ENCODE results near the gene PRKN. TPM values are rescaled to one million over a fixed set of nuclear protein-coding genes. Genes with fewer than 3 reads are reported as not detected.

PRKN gene
- total RNA-seq, 1 donor from 2014 or later, result 4.9 TPM

GRCh38 chr6:162238675-162239074, 488.9 kb downstream of the PRKN start:
- Histone ChIP-seq H3K9me3 (no peaks in the 10 kb centered on the region), H3K27ac (no peak overlapping the region), H3K4me1 (no peaks in the 10 kb centered on the region), H3K27me3 (no peaks in the 10 kb centered on the region), H3K36me3 (no peaks in the 10 kb centered on the region), H3K4me3 (no peak overlapping the region)
- intact Hi-C loops (cut with DNase I), result no loop called here
- no peak for DNase-seq (ENCODE audit: extremely low spot score in 2 of 2)
- TF ChIP-seq POLR2A (IDR thresholded peaks at IDR 0.05) (no peak), CTCF (IDR thresholded peaks at IDR 0.05) (no peak), POLR2AphosphoS5 (IDR thresholded peaks at IDR 0.05; ENCODE audit: insufficient read depth in 1 of 2, low read depth in 1 of 2) (no peak)

- intact Hi-C loops (cut with DNase I), result no loop called here
- Histone ChIP-seq H3K27ac (no peak overlapping the region), H3K4me1 (no peaks in the 10 kb centered on the region)
Observed at GRCh38 chr6:162237331-162237730, 490.2 kb downstream of the PRKN start.

GRCh38 chr6:162234631-162235030, 492.9 kb downstream of the PRKN start:
- Histone ChIP-seq H3K4me1 (no peaks in the 10 kb centered on the region), H3K36me3 (no peaks in the 10 kb centered on the region), H3K9me3 (no peaks in the 10 kb centered on the region), H3K27me3 (no peaks in the 10 kb centered on the region), H3K4me3 (no peak overlapping the region), H3K27ac (no peak overlapping the region)
- intact Hi-C loops (cut with DNase I), result no loop called here
- DNase-seq (ENCODE audit: extremely low spot score in 2 of 2), result no peak
- no peak for TF ChIP-seq POLR2AphosphoS5 (IDR thresholded peaks at IDR 0.05; ENCODE audit: insufficient read depth in 1 of 2, low read depth in 1 of 2)
- TF ChIP-seq CTCF (IDR thresholded peaks at IDR 0.05), result no peak
- no peak for TF ChIP-seq POLR2A (IDR thresholded peaks at IDR 0.05)

More at GRCh38 chr6:162237331-162237730, 490.2 kb downstream of the PRKN start:
- DNase-seq (ENCODE audit: extremely low spot score in 2 of 2), result no peak
- Histone ChIP-seq H3K4me3 (no peak overlapping the region), H3K36me3 (no peaks in the 10 kb centered on the region), H3K9me3 (no peaks in the 10 kb centered on the region), H3K27me3 (no peaks in the 10 kb centered on the region)
- no peak for TF ChIP-seq CTCF (IDR thresholded peaks at IDR 0.05)
- TF ChIP-seq POLR2AphosphoS5 (IDR thresholded peaks at IDR 0.05; ENCODE audit: insufficient read depth in 1 of 2, low read depth in 1 of 2), result no peak
- TF ChIP-seq POLR2A (IDR thresholded peaks at IDR 0.05), result no peak

- intact Hi-C loops (cut with DNase I), result no loop called here
- no peaks in the 10 kb centered on the region for H3K27me3 ChIP-seq
- H3K4me1 ChIP-seq, result no peaks in the 10 kb centered on the region
- H3K9me3 ChIP-seq, result no peaks in the 10 kb centered on the region
- DNase-seq (ENCODE audit: extremely low spot score in 2 of 2), result no peak
- no peaks in the 10 kb centered on the region for H3K36me3 ChIP-seq
- TF ChIP-seq POLR2AphosphoS5 (IDR thresholded peaks at IDR 0.05; ENCODE audit: insufficient read depth in 1 of 2, low read depth in 1 of 2) (no peak), POLR2A (IDR thresholded peaks at IDR 0.05) (no peak), CTCF (IDR thresholded peaks at IDR 0.05) (no peak)
- no peak overlapping the region for H3K27ac ChIP-seq
- no peak overlapping the region for H3K4me3 ChIP-seq
Observed at GRCh38 chr6:162230147-162230752, 497.3 kb downstream of the PRKN start.

GRCh38 chr6:162229093-162229492, 498.5 kb downstream of the PRKN start:
- Histone ChIP-seq H3K27ac (no peak overlapping the region), H3K9me3 (no peaks in the 10 kb centered on the region), H3K36me3 (no peaks in the 10 kb centered on the region), H3K4me3 (no peak overlapping the region), H3K4me1 (no peaks in the 10 kb centered on the region), H3K27me3 (no peaks in the 10 kb centered on the region)
- no peak for TF ChIP-seq CTCF (IDR thresholded peaks at IDR 0.05)
- TF ChIP-seq POLR2A (IDR thresholded peaks at IDR 0.05), result no peak
- TF ChIP-seq POLR2AphosphoS5 (IDR thresholded peaks at IDR 0.05; ENCODE audit: insufficient read depth in 1 of 2, low read depth in 1 of 2), result no peak
- no peak for DNase-seq (ENCODE audit: extremely low spot score in 2 of 2)
- intact Hi-C loops (cut with DNase I), result no loop called here
